GM21825 (cell line): ENCODE data around the gene PTGDR.

Experiments
- ATAC-seq: cut with Tn5 transposase; IDR thresholded peaks from one replicate; pipeline ENCODE4 v1.9.1; 2021; ENCODE audit warnings: mild to moderate bottlenecking, moderate library complexity; ENCODE audit not compliant: unreplicated experiment

PTGDR gene

DNA sequence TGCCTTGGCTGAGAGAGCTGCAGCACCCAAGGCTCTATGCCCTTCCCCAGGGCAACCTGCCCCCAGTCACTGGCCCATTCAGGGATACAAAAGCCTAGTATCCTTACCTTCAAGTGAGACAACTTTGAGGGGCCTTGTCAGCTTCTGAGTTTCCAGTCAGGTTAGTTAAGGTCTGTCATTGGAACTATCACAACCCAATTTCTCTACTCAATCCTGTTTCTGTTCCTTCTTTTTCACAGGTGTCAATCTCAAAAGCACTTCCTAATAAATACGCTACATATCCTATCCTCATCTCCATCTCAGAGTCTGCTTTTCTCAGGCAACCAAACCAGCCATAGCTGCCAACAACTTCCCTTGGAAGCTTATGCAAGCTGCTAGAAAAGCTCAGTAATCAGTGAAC lies 4.9 kb upstream of the PTGDR start:
- no peak for ATAC-seq

DNA sequence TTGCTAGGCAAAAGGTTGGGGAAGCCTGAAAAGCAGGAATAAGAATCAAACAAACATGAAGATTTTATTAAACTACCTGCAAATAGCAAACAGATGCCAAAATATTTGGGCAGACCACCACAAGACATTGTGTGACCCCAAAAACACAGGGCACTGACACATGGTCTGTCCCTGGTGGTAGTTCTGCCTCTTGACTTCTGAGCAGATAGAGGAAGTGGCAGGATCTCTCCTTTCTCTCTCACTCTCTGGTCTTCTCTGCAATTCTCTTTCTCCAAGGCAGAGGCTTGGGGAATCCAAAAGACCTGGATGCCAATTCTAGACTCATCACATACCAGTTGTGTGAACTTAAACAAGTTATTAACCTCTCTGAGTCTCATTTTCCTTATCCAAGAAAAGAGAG lies 4.3 kb upstream of the PTGDR start:
- ATAC-seq: no peak

DNA sequence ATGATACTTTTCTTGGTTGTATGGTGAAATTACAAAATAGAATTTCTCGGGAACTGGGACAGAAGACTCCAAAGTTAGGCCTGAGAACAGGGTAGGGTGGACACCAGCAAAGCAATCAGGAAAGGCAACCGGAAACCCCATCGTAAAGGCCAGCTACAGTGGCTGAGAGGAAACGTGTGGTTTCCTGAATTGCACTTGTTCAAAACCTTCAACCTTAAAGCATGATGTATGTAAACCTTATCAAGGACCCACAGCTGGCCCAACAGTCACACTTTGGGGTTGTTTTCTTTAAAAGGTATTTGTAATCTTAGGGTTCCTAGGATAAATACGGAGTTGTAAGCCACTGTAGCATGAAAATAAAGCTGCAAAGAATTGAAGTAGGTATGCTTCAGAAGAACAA lies 2.2 kb upstream of the PTGDR start:
- ATAC-seq: no peak

DNA sequence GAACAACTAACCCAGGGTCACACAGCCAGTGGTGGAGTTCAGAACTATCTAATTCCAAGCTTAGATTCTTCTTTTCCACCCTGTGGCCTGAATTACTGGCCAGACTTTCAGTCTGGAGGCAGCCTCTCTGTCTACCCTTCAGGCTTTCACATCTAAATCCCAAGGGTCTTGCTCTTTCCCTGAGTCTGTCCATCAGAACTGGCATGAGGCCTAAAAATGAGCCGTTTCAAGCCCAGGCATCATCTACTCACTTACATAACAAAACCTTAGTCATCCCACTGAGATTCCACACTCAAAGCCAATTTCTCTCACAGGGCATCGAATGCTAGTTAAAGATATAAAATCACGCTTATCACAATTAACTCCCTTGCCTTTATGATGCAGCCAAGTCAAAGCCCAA lies 1.3 kb upstream of the PTGDR start:
- ATAC-seq: no peak

DNA sequence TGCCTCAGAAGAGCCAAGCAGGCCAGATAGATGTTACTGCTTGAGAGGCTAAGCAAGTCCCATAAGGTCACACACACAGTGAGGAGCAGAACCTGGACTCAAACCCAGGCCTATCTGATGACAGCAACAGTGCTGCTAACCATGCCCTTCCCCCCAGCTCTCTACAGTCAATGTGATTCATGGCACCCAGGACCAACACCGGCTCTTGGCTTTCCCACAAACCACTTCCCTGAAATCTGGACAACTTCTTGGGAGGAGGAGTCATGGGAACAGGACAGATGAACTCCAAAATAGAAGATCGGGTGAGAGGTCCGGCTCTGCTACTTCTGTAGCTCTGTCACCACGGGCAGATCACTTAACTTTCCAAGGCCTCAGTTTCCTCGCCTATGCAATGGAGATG lies 716 bp upstream of the PTGDR start:
- ATAC-seq: no peak

DNA sequence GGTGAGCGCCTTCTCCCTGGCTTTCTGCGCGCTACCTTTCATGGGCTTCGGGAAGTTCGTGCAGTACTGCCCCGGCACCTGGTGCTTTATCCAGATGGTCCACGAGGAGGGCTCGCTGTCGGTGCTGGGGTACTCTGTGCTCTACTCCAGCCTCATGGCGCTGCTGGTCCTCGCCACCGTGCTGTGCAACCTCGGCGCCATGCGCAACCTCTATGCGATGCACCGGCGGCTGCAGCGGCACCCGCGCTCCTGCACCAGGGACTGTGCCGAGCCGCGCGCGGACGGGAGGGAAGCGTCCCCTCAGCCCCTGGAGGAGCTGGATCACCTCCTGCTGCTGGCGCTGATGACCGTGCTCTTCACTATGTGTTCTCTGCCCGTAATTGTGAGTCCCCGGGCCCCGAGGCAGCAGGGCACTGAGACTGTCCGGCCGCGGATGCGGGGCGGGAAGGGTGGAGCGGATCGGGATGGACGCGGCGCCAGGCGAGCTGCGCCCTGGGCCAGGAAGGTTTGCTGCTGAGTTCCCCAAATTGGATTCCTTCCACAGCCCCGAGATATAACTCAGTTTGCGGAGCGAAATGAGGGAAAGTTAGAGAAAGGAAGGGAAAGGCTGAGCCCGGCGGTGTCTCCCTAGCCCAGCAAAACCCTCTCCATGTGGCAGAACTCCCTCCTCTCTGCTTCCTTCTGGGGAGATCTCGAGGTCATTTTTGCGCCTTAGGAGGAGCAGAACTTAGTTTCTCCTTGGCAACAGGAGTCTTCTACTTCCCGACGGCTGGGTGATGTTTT lies 972 bp downstream of the PTGDR start:
- no peak for ATAC-seq

DNA sequence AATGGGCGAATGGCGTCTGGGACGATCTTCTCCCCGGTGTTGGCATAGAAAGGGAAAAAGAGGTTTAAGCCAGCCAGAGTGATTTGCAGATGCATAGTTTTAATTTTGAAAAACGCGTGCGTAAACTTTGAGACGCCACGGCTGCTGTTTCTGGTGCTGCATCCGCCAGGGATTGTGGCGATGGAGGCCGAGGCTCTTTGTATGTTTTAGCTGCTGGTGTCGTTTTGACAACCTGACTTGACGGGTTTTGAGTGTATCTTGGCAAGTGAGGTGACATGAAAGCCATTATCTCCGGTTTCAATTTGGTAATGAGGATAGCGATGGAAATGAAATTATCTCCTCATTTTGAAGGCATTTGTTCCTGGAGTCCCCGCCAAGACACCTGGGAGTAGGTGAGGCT lies 1.6 kb downstream of the PTGDR start:
- ATAC-seq: no peak

DNA sequence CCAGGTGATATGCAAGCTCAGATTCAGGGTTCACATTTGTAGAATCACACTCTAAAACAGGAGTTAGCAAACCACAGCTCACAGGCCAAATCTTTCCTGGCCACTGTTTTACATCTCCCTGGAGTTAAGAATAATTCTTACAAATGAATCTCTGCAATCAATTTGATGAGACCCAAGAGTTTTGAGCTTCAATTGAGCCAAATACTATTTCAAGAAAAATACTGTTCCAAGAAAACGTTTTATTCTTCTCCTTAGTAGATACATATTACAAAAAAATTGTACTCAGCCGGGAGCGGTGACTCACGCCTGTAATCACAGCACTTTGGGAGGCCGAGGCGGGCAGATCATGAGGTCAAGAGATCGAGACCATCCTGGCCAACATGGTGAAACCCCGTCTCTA lies 2.5 kb downstream of the PTGDR start:
- ATAC-seq: no peak

DNA sequence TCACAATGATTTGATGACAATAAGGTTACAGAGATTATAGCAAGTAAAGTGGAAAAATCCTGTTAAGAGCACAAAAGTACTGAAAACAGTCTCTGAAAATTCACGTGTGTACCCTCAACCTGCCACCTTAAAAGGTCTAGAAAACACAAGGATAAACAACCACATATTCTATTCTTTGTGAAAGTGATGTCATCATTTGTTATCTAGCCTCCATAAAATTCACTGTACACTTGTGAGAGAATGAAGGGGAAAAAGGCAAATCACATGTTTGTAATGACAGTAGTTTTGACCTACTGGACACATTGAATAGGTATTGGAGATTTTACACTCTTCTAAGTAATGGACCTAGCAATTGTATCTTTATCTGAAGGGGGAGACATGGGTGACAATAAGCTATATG lies 4.0 kb downstream of the PTGDR start:
- ATAC-seq: no peak

DNA sequence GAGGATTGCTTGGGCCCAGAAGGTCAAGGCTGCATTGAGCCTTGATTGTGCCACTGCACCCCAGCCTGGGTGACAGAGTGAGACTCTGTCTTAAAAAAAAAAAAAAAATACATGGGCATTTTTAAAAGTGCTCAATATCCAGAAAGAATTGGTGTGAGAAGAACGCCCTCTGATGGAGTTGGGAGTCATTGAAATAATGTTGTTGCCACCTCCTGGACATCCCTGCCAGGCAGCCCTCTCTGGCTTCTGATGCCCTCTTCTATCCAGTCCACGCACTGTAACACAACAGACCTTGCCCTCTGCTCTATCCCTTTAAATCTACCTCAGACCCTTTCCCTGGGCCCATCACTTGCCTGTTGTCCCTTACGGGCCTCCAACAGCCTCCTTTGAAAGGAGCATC lies 4.9 kb downstream of the PTGDR start:
- ATAC-seq: no peak

DNA sequence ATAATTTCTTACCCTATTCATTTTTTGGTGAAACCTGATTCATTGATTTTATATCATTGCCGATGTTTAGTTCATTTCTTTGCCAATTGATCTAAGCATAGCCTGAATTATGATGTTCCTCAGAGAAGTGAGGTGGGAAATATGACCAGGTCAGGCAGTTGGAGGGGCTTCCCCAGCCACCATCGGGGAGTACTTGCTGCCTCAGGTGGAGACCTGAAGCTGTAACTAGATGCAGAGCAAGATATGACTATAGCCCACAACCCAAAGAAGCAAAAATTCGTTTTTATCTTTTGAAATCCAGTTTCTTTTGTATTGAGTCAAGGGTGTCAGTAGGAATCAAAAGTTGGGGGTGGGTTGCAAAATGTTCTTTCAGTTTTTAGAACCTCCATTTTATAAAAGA lies 7.9 kb downstream of the PTGDR start:
- ATAC-seq: no peak

DNA sequence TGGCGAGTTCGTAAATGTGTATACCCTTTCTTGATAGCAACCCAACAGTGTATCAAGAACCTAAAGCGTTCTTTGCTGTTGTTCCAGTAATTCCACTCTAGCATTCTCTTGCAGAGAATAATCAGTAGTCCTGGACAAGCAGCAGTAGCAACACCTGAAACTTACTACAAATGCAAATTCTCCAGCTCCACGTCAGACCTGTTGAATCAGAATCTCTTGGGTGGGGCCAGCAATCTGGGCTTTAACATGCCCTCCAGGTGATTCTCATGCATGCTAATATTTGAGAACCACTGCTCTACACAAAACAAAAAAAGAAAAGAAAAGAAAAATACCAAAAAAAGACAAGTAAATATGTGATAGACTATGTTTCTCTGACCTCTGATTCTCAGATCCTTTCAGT lies 10.1 kb downstream of the PTGDR start:
- ATAC-seq: no peak

DNA sequence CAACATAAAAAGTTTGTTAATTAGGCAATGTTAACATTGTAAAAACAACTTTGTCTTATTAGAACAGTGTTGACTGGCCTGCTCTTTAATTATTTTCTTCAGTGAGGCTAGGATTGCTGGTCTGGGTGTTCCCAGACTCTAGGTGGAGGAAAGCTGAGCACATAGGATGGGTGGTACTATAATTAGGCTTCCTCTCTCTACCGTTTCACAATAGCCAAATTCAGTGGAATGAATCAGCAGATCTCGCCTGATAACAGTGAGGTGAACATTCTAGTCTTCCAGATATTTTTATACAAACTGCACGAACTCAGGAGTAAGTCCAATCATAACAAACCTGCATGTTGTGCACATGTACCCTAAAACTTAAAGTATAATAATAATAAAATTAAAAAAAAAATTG lies 11.9 kb downstream of the PTGDR start:
- no peak for ATAC-seq

DNA sequence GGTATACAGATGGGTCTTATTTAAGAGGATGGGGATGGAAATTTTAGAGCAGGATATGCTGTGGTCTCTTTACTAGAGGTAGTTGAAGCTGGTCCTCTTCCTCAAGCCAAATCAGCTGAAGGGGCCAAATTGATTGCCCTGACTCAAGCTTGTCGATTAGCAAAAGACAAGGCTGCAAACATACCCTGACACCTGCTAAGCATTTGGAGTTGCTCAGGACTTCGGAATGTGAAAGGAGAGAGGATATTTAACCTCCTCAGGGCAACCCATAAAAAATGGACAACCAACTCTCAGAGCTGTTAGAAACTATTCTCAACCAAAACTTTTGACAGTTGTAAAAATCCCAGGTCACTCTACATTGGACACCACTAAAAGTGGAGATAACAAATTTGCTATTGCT lies 15.6 kb downstream of the PTGDR start:
- ATAC-seq: no peak

DNA sequence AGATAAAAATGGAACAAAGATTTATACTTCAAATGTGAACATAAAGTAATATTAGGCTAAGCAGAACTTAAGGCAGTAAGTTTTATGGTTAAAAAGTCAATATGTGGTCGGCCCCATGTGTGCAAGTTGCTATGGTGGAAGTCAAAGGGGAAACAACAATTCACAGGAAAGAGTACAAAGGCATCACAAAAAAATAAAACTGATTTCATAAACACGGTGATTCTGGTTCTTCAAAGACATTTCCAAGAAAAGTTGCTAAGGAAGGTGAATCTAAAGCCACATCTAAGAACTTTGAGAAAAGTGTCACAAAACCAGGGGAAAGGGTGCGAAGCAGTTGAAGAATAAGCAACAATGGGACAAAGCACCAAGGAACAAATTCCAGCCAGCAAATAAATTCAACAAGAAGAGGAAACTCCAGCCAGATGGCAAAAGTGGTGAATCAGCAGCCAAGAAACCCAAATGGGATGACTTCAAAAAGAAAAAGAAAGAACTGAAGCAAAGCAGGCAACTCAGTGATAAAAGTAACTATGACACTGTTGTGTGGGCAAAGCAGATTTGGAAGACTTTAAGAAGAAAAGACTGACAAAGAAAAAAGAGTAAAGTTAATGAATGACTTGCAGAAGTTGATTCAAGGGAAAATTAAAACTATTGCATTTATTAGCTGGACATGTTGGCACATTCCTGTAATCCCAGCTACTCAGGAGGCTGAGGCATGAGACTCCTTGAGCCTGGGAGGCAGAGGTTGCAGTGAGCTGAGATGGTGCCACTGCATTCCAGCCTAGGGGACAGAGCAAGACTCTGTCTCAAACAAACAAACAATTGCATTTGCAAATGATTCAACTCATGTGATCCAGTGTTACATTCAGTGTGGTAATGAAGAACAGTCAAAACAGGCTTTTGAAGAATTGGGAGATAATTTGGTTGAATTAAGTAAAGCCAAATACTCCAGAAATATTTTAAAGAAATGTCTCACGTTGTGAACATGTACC lies 19.5 kb downstream of the PTGDR start:
- ATAC-seq: no peak

DNA sequence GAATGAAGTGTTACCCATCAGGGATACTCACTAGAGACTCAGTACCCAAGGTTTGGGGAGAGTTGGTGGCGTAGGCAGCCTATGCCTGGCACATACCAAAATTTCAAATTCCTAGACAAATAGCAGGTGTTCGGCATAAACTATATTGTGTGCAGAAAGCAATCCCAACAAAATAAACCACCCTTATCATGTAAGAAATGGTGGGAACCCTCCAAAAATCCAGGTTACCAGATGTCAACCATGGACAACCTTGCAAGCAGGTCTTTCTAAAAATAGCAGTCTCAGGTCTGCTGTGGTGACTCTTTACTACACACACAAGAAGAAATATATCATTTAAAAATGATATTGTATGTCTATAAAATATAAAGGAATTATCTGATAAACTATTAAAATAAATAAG lies 28.9 kb downstream of the PTGDR start:
- ATAC-seq: no peak

DNA sequence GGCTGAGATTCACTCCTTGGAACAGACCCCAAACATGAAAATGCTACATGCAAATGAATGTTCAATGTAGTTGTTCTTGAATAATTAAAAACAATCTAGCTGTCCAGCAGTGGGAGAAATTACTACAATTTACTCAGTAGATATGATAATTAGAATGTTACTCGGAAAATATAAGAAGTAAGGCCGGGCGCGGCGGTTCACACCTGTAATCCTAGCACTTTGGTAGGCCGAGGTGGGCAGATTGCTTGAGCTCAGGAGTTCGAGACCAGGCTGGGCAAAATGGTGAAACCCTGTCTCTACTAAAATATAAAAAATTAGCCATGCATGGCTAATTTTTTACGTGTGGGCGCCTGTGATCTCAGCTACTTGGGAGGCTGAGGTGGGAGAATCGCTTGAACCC lies 31.3 kb downstream of the PTGDR start:
- no peak for ATAC-seq

DNA sequence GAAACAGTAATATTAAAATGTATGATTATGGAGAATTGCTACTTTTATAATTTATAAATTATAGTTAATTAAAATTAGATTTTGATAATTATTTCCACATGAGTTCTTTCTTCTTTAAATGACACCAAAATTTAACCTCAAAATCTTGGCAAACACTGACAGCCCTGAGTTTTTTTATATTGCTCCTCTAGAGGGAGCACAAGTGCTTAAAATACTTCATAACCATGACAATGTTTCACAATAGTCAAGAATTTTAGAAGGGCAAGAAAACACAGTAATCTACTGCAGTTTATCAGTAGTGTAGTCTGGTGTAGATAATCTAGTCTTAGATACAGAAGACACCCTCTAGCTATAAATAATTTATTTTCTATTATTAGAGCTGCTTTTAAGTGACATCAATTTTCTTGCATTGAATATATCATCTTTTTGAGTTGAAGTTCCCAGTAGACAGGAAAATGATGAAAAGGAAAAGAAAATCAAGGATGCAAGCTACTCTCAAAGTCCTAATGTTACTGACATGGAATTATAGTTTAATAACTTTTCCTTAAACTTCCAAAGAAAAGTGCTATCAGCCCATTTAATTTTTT lies 32.3 kb downstream of the PTGDR start:
- ATAC-seq: no peak

DNA sequence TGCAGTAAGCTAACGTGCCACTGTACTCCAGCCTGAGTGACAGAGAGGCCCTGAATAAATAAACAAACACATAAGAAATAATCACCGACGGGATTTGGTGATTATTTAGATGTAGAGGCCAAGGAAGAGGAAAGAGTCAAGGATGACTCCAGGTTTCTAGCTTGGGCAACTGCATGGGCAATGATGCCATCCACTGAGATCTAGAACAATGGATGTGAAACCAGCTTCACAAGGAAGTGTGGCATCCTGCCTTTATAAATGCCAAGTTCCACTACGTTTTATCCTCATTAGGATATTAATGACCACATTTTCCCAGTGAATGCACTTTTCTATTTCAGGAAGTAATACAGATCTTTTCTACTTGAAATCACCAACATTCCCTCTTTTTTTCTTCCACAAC lies 35.7 kb downstream of the PTGDR start:
- ATAC-seq: no peak

DNA sequence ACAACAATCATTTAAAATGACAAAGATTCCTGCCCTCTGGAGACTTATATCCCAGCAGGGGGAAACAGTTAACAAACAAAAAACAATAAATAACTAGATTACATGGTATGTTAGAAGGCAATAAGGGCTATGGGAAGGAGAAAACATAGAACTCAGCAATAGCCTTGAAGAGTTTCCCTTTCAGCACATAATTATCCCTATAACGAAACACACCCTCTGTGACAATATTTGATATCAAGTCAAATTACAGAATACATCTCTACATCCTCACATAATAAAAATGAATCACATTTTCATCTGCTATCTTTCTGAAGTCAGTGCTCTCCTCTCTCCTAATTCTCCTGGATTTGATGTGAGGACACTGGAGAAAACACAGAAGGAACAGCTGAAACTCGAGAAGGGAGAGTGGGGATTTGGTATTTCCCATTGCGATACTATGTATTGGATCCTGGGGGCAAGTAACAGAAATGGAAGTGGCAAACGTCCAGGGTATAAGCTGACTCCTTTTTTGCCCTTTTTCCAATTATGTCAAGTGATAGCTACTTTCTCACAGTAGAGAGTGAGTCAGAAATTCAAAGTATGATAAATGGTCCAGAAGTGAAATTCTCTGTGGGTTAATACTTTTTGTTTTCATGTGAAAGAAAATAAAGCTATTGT lies 36.9 kb downstream of the PTGDR start:
- ATAC-seq: no peak

DNA sequence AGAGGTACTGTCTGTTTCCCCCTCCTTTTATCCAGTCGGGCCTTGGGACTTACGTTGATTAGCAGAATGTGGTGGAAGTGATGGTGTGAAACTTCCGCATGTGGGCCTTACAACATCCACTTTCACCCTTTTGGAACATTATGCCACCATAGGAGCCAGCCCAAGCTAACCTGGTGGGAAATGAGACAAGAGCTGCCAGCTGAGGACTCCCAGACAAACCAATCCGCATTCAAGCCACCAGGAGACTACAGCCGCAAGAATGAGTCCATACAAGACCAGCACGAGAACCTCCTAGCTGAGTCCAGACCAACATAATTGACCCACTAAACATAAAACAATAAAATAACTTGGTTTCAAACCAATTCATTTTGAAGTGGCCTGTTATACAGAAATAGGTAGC lies 37.5 kb downstream of the PTGDR start:
- ATAC-seq: no peak
